Trophoblast cell (in vitro differentiated cells and primary cell): ENCODE measurements around the gene GPR143.

ENCODE experiments used
- DNase-seq, 2 donors: peaks; one replicate each; pipeline ENCODE4 v3.0.0-alpha.2; 2016
- H2AFZ ChIP-seq: 2 replicates; pipeline ENCODE4 v1.6.1; 2013; ENCODE audit warnings: low read length, moderate library complexity, mild to moderate bottlenecking; ENCODE audit not compliant: insufficient read depth, poor library complexity
- H2AK5ac ChIP-seq: 2 replicates; pipeline ENCODE4 v1.6.1; 2013; ENCODE audit warnings: mild to moderate bottlenecking, low read length
- H2BK120ac ChIP-seq: 2 replicates; pipeline ENCODE4 v1.6.1; 2013; ENCODE audit warnings: low read length, mild to moderate bottlenecking, moderate library complexity; ENCODE audit not compliant: insufficient read depth, poor library complexity
- H2BK12ac ChIP-seq: 2 replicates; pipeline ENCODE4 v1.6.1; 2013; ENCODE audit warnings: mild to moderate bottlenecking, low read length, moderate library complexity
- H2BK5ac ChIP-seq: 2 replicates; pipeline ENCODE4 v1.6.1; 2013; ENCODE audit warnings: low read length, low read depth, moderate library complexity, mild to moderate bottlenecking; ENCODE audit not compliant: poor library complexity
- H3K14ac ChIP-seq: 2 replicates; pipeline ENCODE4 v1.6.1; 2013; ENCODE audit warnings: mild to moderate bottlenecking, low read length
- H3K18ac ChIP-seq: 2 replicates; pipeline ENCODE4 v1.6.1; 2013; ENCODE audit warnings: mild to moderate bottlenecking, low read length
- H3K23ac ChIP-seq: 2 replicates; pipeline ENCODE4 v1.6.1; 2013; ENCODE audit warnings: low read length
- H3K27ac ChIP-seq: 2 replicates; pipeline ENCODE4 v1.5.1; 2013; ENCODE audit warnings: low read depth, mild to moderate bottlenecking, inconsistent platforms, low read length, moderate library complexity
- H3K27me3 ChIP-seq: 2 replicates; pipeline ENCODE4 v1.6.1; 2013; ENCODE audit warnings: inconsistent platforms, mild to moderate bottlenecking, low read length, moderate library complexity; ENCODE audit not compliant: insufficient read depth
- H3K36me3 ChIP-seq, 2 experiments: 1 replicate in 1 of 2; 2 replicates in 1 of 2; pipeline ENCODE4 v1.6.1; 2013; ENCODE audit warnings: low read length in 2 of 2, mild to moderate bottlenecking in 2 of 2, moderate library complexity in 1 of 2; ENCODE audit not compliant: insufficient read depth in 2 of 2, control insufficient read depth in 1 of 2
- H3K4ac ChIP-seq: 2 replicates; pipeline ENCODE4 v1.6.1; 2013; ENCODE audit warnings: low read depth, mild to moderate bottlenecking, low read length, moderate library complexity
- H3K4me1 ChIP-seq, 2 experiments: 1 replicate in 1 of 2; 2 replicates in 1 of 2; pipeline ENCODE4 v1.6.1; 2013; ENCODE audit warnings: low read length in 2 of 2, mild to moderate bottlenecking in 2 of 2, moderate library complexity in 1 of 2; ENCODE audit not compliant: insufficient read depth in 2 of 2, control insufficient read depth in 1 of 2
- H3K4me2 ChIP-seq: 2 replicates; pipeline ENCODE4 v1.6.1; 2013; ENCODE audit warnings: inconsistent platforms, mild to moderate bottlenecking, low read length, moderate library complexity
- H3K4me3 ChIP-seq: 2 replicates; pipeline ENCODE4 v1.5.1; 2013; ENCODE audit warnings: mild to moderate bottlenecking, low read depth, low read length, inconsistent platforms
- H3K79me1 ChIP-seq: one replicate; pipeline ENCODE4 v1.6.1; 2013; ENCODE audit warnings: low read length
- H3K79me2 ChIP-seq: 2 replicates; pipeline ENCODE4 v1.6.1; 2013; ENCODE audit warnings: low read length, mild to moderate bottlenecking; ENCODE audit not compliant: control insufficient read depth, insufficient read depth, poor library complexity
- H3K9ac ChIP-seq: 2 replicates; pipeline ENCODE4 v1.6.1; 2013; ENCODE audit warnings: mild to moderate bottlenecking, low read length
- H3K9me3 ChIP-seq: 2 replicates; pipeline ENCODE4 v1.6.1; 2013; ENCODE audit warnings: low read depth, mild to moderate bottlenecking, control low read depth, inconsistent platforms, low read length; ENCODE audit not compliant: insufficient read depth
- H4K12ac ChIP-seq: 2 replicates; pipeline ENCODE4 v1.6.1; 2013; ENCODE audit warnings: low read depth, mild to moderate bottlenecking, low read length, moderate library complexity
- H4K8ac ChIP-seq: 2 replicates; pipeline ENCODE4 v1.6.1; 2013; ENCODE audit warnings: low read depth, mild to moderate bottlenecking, low read length, moderate library complexity
- H4K91ac ChIP-seq: one replicate; pipeline ENCODE4 v1.6.1; 2013; ENCODE audit warnings: low read depth, mild to moderate bottlenecking, low read length, moderate library complexity
- WGBS: extraction: QIAGEN DNeasy Blood & Tissue Kit; methylation state at CpG from one replicate; pipeline ENCODE4 v1.1.7; 2013; ENCODE audit warnings: missing lambda C conversion rate; ENCODE audit not compliant: insufficient read length, insufficient coverage; ENCODE audit errors: extremely low coverage; 5-methylcytosine and 5-hydroxymethylcytosine counted together

GPR143 gene

DNA sequence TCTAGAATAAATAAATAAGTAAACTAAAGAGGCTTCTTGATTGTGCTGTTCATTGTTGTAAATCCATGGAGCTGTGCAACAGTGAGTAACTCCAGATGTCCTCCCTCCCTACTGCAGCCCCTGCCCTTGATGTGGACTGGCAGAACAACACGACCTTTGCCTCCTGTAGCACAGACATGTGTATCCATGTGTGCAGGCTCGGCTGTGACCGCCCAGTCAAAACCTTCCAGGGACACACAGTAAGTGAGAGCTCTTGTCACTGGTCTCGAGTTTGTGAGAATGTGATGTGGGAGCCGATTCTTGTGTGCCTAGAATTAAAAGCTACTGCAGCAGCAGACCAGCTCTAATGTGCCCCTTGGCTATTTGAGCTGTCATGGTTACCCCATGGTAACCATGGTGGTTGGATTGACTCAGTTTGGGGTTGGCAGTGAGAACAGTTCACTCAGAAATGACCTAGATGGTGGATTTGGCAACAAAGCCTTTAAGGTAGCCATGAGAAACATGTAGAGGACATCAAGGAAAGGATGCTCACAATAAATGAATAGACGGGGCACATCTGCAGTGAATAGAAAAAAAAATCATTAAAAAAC lies 60.7 kb downstream of the GPR143 start:
- Histone ChIP-seq H4K8ac (no peak overlapping the region), H3K4me3 (no peak overlapping the region), H2AK5ac (no peak overlapping the region), H3K9ac (no peak overlapping the region), H3K23ac (no peak overlapping the region), H3K4me1 (peaks cover 0 to 2% of the 10 kb centered on the region in 2 experiments), H3K4ac (no peak overlapping the region), H3K4me2 (no peak overlapping the region), H3K27ac (no peak overlapping the region), H3K27me3 (no peaks in the 10 kb centered on the region), H4K91ac (no peak overlapping the region), H2BK12ac (no peak overlapping the region), H3K18ac (no peak overlapping the region), H2BK5ac (no peak overlapping the region), H3K14ac (no peak overlapping the region), H3K36me3 (peaks cover 23 to 29% of the 10 kb centered on the region in 2 experiments), H3K9me3 (no peaks in the 10 kb centered on the region), H2AFZ (no peak overlapping the region), H3K79me2 (no peaks in the 10 kb centered on the region), H2BK120ac (no peak overlapping the region), H4K12ac (no peak overlapping the region), H3K79me1 (no peaks in the 10 kb centered on the region)
- no CpG with 5 or more reads among the region's 6 CpGs for WGBS
- no peak for DNase-seq

DNA sequence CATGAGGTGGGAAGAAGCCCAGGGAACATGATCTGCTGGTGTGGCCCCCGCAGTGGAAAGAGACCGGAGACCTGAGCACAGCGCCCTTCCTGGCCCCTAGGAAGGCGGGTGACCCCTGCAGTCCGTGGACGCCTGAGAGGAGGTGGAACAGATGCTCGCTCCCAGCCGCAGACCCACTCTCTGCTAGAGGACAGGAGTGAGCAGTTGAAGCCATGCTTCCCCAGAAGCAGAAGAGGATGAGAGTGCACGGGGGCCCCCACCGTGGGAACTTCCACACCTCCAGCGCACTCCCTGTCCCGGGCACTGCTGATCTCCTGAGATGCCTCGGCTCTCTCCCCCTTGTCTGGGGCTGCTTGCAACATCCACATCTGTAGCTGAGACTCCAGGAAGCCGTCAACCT lies 62.2 kb downstream of the GPR143 start:
- H3K4me3 ChIP-seq: no peak overlapping the region
- H2AK5ac ChIP-seq: no peak overlapping the region
- no peak overlapping the region for H4K8ac ChIP-seq
- H4K12ac ChIP-seq: no peak overlapping the region
- DNase-seq: no peak
- peaks cover 0 to 2% of the 10 kb centered on the region in 2 experiments for H3K4me1 ChIP-seq
- no peak overlapping the region for H4K91ac ChIP-seq
- peaks cover 17 to 30% of the 10 kb centered on the region in 2 experiments for H3K36me3 ChIP-seq
- no peaks in the 10 kb centered on the region for H3K79me1 ChIP-seq
- no peaks in the 10 kb centered on the region for H3K79me2 ChIP-seq
- H2BK5ac ChIP-seq: no peak overlapping the region
- no peak overlapping the region for H3K4ac ChIP-seq
- H2BK12ac ChIP-seq: no peak overlapping the region
- H3K9me3 ChIP-seq: no peaks in the 10 kb centered on the region
- no CpG with 5 or more reads among the region's 14 CpGs for WGBS
- H3K4me2 ChIP-seq: no peak overlapping the region
- no peak overlapping the region for H3K27ac ChIP-seq
- no peak overlapping the region for H3K23ac ChIP-seq
- no peaks in the 10 kb centered on the region for H3K27me3 ChIP-seq
- H3K18ac ChIP-seq: no peak overlapping the region
- H3K9ac ChIP-seq: no peak overlapping the region
- H3K14ac ChIP-seq: no peak overlapping the region
- H2BK120ac ChIP-seq: no peak overlapping the region
- H2AFZ ChIP-seq: no peak overlapping the region

DNA sequence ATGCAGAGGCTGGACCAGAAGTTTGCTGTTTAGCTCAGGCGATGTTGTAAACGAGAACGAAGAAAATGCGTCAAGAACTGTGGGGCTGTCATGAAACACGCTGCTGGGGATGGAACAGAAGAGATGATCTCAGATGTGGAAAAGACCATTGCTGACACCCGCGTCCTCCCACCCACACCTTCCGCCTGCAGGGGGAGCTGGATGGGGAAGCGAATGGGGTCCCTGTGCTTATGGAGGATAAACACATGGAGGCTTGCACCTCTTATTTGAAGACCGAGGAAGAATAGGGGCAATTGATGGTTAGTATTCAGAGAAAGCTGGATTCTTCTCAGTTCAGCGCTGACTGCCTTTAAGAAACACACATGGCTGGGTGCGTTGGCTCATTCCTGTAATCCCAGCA lies 63.9 kb downstream of the GPR143 start:
- Histone ChIP-seq H2BK12ac (no peak overlapping the region), H4K8ac (no peak overlapping the region), H3K27ac (no peak overlapping the region), H3K23ac (no peak overlapping the region), H2BK5ac (no peak overlapping the region), H3K4me1 (no peaks in the 10 kb centered on the region), H3K4ac (no peak overlapping the region), H3K36me3 (peaks cover 23 to 38% of the 10 kb centered on the region in 2 experiments), H3K9me3 (no peaks in the 10 kb centered on the region), H3K4me2 (no peak overlapping the region), H4K12ac (no peak overlapping the region), H3K14ac (no peak overlapping the region), H2AFZ (no peak overlapping the region), H4K91ac (no peak overlapping the region), H3K9ac (no peak overlapping the region), H3K18ac (no peak overlapping the region), H3K27me3 (no peaks in the 10 kb centered on the region), H3K79me2 (no peaks in the 10 kb centered on the region), H2BK120ac (no peak overlapping the region), H2AK5ac (no peak overlapping the region), H3K79me1 (no peaks in the 10 kb centered on the region), H3K4me3 (no peak overlapping the region)
- no peak for DNase-seq
- WGBS: no CpG with 5 or more reads among the region's 12 CpGs

DNA sequence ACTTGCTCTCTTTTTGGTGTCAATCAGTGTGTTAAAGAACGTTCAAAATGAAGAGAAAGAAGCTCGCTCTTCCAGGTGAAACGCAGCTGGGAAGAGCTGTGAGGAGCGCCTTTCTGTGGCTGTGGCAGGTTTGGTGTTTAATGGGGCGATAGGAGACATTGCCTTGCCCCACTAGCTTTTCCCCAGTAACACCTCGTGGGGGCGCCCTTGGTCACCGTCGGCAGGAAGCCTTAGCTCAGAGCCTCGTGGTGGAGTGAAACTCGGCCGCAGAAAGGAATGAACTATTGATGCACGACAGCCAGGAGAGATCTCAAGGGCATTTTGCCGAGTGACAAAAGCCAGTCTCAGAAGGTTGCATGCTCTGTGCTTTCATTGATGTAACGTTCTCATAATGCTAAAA lies 65.1 kb downstream of the GPR143 start:
- no peaks in the 10 kb centered on the region for H3K79me2 ChIP-seq
- no peak overlapping the region for H3K18ac ChIP-seq
- H3K27me3 ChIP-seq: no peaks in the 10 kb centered on the region
- H3K4me1 ChIP-seq: no peaks in the 10 kb centered on the region
- no peak overlapping the region for H4K91ac ChIP-seq
- no peak overlapping the region for H2BK12ac ChIP-seq
- H4K8ac ChIP-seq: no peak overlapping the region
- H2BK5ac ChIP-seq: no peak overlapping the region
- no peak overlapping the region for H4K12ac ChIP-seq
- no peak overlapping the region for H2BK120ac ChIP-seq
- no peak overlapping the region for H3K23ac ChIP-seq
- no peaks in the 10 kb centered on the region for H3K9me3 ChIP-seq
- H3K79me1 ChIP-seq: no peaks in the 10 kb centered on the region
- no peak for DNase-seq
- no peak overlapping the region for H3K4ac ChIP-seq
- H2AFZ ChIP-seq: no peak overlapping the region
- no peak overlapping the region for H3K14ac ChIP-seq
- no peak overlapping the region for H3K4me2 ChIP-seq
- no peak overlapping the region for H3K9ac ChIP-seq
- no peak overlapping the region for H3K27ac ChIP-seq
- peaks cover 23 to 34% of the 10 kb centered on the region in 2 experiments for H3K36me3 ChIP-seq
- H3K4me3 ChIP-seq: no peak overlapping the region
- H2AK5ac ChIP-seq: no peak overlapping the region
- no CpG with 5 or more reads among the region's 15 CpGs for WGBS
